GM12878 (cell line): ENCODE measurements around the gene MEF2C. TPM values are rescaled to one million over a fixed set of nuclear protein-coding genes. Genes with fewer than 3 reads are reported as not detected.

Experiments used
- ATAC-seq: fragments of 200-7000 bp; cut with Tn5 transposase; 3 replicates; pipeline ENCODE4 v1.9.1; 2020; ENCODE audit warnings: mild to moderate bottlenecking, moderate library complexity
- BruUV-seq: library from RNA; stranded (reverse); fragments of 400-500 nt; replicated peaks from 2 replicates; lab custom pipeline; 2021; lab: Mats Ljungman, UMichigan
- CTCF ChIA-PET: fragments of 300-600 bp; sonication (Branson Sonifier 250); formaldehyde crosslinking; extraction: SDS; loops from one replicate; lab custom pipeline; 2021; ENCODE audit warnings: inconsistent platforms; lab: Yijun Ruan, JAX
- POLR2A ChIA-PET: fragments of 350-600 bp; formaldehyde crosslinking; extraction: SDS; loops from one replicate; lab custom pipeline; 2021; ENCODE audit warnings: inconsistent platforms; lab: Charles Lee
- RAD21 ChIA-PET: fragments of 300-600 bp; sonication (Branson Sonifier 250); formaldehyde crosslinking; loops from one replicate; lab custom pipeline; 2023; ENCODE audit warnings: antibody characterized with exemption; ENCODE audit not compliant: unreplicated experiment; lab: Charles Lee
- SMC1A ChIA-PET: fragments of 300-600 bp; sonication (Branson Sonifier 250); formaldehyde crosslinking; loops from one replicate; lab custom pipeline; 2023; ENCODE audit not compliant: unreplicated experiment, uncharacterized antibody; lab: Charles Lee
- DNase-seq: peaks from one replicate; pipeline ENCODE4 v3.0.0-alpha.2; 2011; ENCODE audit warnings: low read depth, low spot score
- FAIRE-seq: peaks from 3 replicates; lab custom pipeline; 2011; peaks lifted over from hg19 to GRCh38; lab: Jason Lieb, UNC
- H2AFZ ChIP-seq: 2 replicates; pipeline ENCODE4 v1.6.0; 2011; ENCODE audit warnings: low read depth, low read length, control low read depth; ENCODE audit not compliant: control insufficient read depth
- H3K27ac ChIP-seq: 2 replicates; pipeline ENCODE4 v1.5.1; 2011; ENCODE audit warnings: control low read depth; ENCODE audit not compliant: control insufficient read depth, insufficient read depth
- H3K27me3 ChIP-seq, 2 experiments: replicated peaks in 1 of 2; 2 replicates each; pipeline versions ENCODE4 v1.6.0 to v1.6.1; 2011; ENCODE audit warnings: low read length in 1 of 2; ENCODE audit not compliant: control insufficient read depth in 2 of 2, insufficient read depth in 2 of 2
- H3K36me3 ChIP-seq, 2 experiments: 2 replicates each; pipeline ENCODE4 v1.5.1; 2011; ENCODE audit warnings: low read length in 1 of 2; ENCODE audit not compliant: control insufficient read depth in 2 of 2, insufficient read depth in 2 of 2
- H3K4me1 ChIP-seq: 2 replicates; pipeline ENCODE4 v1.6.1; 2011; ENCODE audit warnings: mild to moderate bottlenecking, low read length, moderate library complexity, mixed read lengths; ENCODE audit not compliant: control insufficient read depth, insufficient read depth
- H3K4me2 ChIP-seq: 2 replicates; pipeline ENCODE4 v1.6.0; 2011; ENCODE audit warnings: control low read depth; ENCODE audit not compliant: control insufficient read depth, insufficient read depth
- H3K4me3 ChIP-seq: fragments of 200-600 bp; sonication (generic); 2 replicates; pipeline ENCODE4 v1.5.1; 2016
- H3K79me2 ChIP-seq: 2 replicates; pipeline ENCODE4 v1.6.0; 2011; ENCODE audit warnings: low read length; ENCODE audit not compliant: control insufficient read depth, insufficient read depth
- H3K9ac ChIP-seq: 2 replicates; pipeline ENCODE4 v1.8.0; 2011; ENCODE audit warnings: low read length, control low read depth, mixed read lengths; ENCODE audit not compliant: control insufficient read depth, insufficient read depth
- H3K9me3 ChIP-seq: replicated peaks from 3 replicates; pipeline ENCODE4 v1.5.1; 2011; ENCODE audit warnings: mild to moderate bottlenecking, low read length; ENCODE audit not compliant: control insufficient read depth, insufficient read depth
- H4K20me1 ChIP-seq: 2 replicates; pipeline ENCODE4 v1.6.0; 2011; ENCODE audit not compliant: control insufficient read depth, insufficient read depth
- BCL3 ChIP-seq: IDR thresholded peaks from 2 replicates; pipeline ENCODE4 v1.6.1; 2011; ENCODE audit warnings: borderline replicate concordance, low read depth, mild to moderate bottlenecking, moderate library complexity, low read length; ENCODE audit not compliant: insufficient read depth, poor library complexity, severe bottlenecking
- CBX5 ChIP-seq: sonication (generic); IDR thresholded peaks from 2 replicates; pipeline ENCODE4 v1.6.1; 2016; ENCODE audit warnings: low read depth, moderate library complexity, mild to moderate bottlenecking, inconsistent platforms
- CEBPZ ChIP-seq: fragments of 150-350 bp; IDR thresholded peaks from 2 replicates; pipeline ENCODE4 v1.6.1; 2016; ENCODE audit warnings: low read depth, low read length
- GABPA ChIP-seq: IDR thresholded peaks from 2 replicates; pipeline ENCODE4 v1.6.1; 2014; ENCODE audit warnings: antibody characterized with exemption, low read depth, mild to moderate bottlenecking, inconsistent platforms
- GATAD2B ChIP-seq: fragments of 450-650 bp; conservative IDR thresholded peaks from 2 replicates; pipeline ENCODE4 v1.6.1; 2017; ENCODE audit warnings: low read depth, mild to moderate bottlenecking, moderate library complexity
- HSF1 ChIP-seq: fragments of 150-350 bp; IDR thresholded peaks from 2 replicates; pipeline ENCODE4 v1.6.1; 2014; ENCODE audit warnings: mild to moderate bottlenecking, low read depth, low read length
- IKZF1 ChIP-seq: fragments of 450-650 bp; conservative IDR thresholded peaks from 2 replicates; pipeline ENCODE4 v1.6.1; 2017; ENCODE audit warnings: antibody characterized with exemption, mild to moderate bottlenecking
- MEF2A ChIP-seq: IDR thresholded peaks from 2 replicates; pipeline ENCODE4 v1.6.1; 2011; ENCODE audit warnings: low read depth, mild to moderate bottlenecking, low read length, moderate library complexity; ENCODE audit not compliant: insufficient read depth
- MTA2 ChIP-seq: fragments of 450-650 bp; IDR thresholded peaks from 2 replicates; pipeline ENCODE4 v1.6.1; 2016; ENCODE audit warnings: low read depth, mild to moderate bottlenecking, moderate library complexity
- NFYB ChIP-seq: IDR thresholded peaks from 2 replicates; pipeline ENCODE4 v1.6.1; 2011; ENCODE audit warnings: low read depth, mild to moderate bottlenecking, low read length, improper control_type of control experiment, moderate library complexity; ENCODE audit not compliant: insufficient read depth
- NRF1 ChIP-seq: conservative IDR thresholded peaks from 2 replicates; pipeline ENCODE4 v1.6.1; 2011; ENCODE audit warnings: mild to moderate bottlenecking, low read depth, low read length, improper control_type of control experiment
- PAX8 ChIP-seq: fragments of 450-650 bp; IDR thresholded peaks from 2 replicates; pipeline ENCODE4 v1.6.1; 2017; ENCODE audit warnings: mild to moderate bottlenecking, moderate library complexity
- POU2F2 ChIP-seq: IDR thresholded peaks from 3 replicates; pipeline ENCODE4 v1.6.1; 2011; ENCODE audit warnings: low read depth, mild to moderate bottlenecking, low read length, borderline replicate concordance
- SPI1 ChIP-seq: IDR thresholded peaks from 2 replicates; pipeline ENCODE4 v1.6.1; 2011; ENCODE audit warnings: low read depth, mild to moderate bottlenecking, low read length, moderate library complexity, borderline replicate concordance; ENCODE audit not compliant: insufficient read depth
- ZNF622 ChIP-seq: fragments of 450-650 bp; IDR thresholded peaks from 2 replicates; pipeline ENCODE4 v1.6.1; 2017; ENCODE audit warnings: mild to moderate bottlenecking, inconsistent platforms
- ZSCAN29 ChIP-seq: fragments of 450-650 bp; IDR thresholded peaks from 2 replicates; pipeline ENCODE4 v1.6.1; 2017; ENCODE audit warnings: mild to moderate bottlenecking, moderate library complexity
- WGBS: methylation state at CpG from one replicate; pipeline ENCODE4 v1.1.6; 2016; ENCODE audit warnings: low lambda C conversion rate; ENCODE audit not compliant: insufficient replicate concordance, insufficient coverage; ENCODE audit errors: missing lambda C conversion rate; 5-methylcytosine and 5-hydroxymethylcytosine counted together
- in situ Hi-C: fragments of 300-500 bp; cut with MboI; formaldehyde crosslinking; loops from 9 replicates; pipeline ENCODE4 v1.14.3; 2018; ENCODE audit warnings: mixed read lengths
- intact Hi-C: fragments of 100-400 bp; cut with micrococcal nuclease; formaldehyde crosslinking; loops from one replicate; pipeline ENCODE4 v1.14.2; 2022; ENCODE audit not compliant: unreplicated experiment
- polyA plus RNA-seq, 11 experiments: library from polyadenylated mRNA; depleted of rRNA in 4 of 11; unstranded in 6 of 11; stranded (reverse) in 5 of 11; fragments of >200 nt; fragmentation: Nextera tagmentation in 4 of 11; fragmentation: Illumina TruSeq in 1 of 11; extraction: Ambion mirVana in 4 of 11; extraction: Trizol in 1 of 11; gene quantifications; 1 replicate in 1 of 11; 2 replicates in 10 of 11; pipeline versions ENCODE4 v1.2.1 to v1.2.3, GENCODE V29; 2011 to 2016; ENCODE audit warnings: inconsistent platforms in 2 of 11, missing spikeins in 2 of 11, low read depth in 1 of 11
- total RNA-seq, 4 experiments: library from RNA; depleted of rRNA in 3 of 4; stranded (reverse); fragments of >200 nt in 3 of 4; fragmentation: Illumina TruSeq in 1 of 4; extraction: Trizol in 1 of 4; gene quantifications; 2 replicates each; pipeline versions ENCODE4 v1.2.1 to v1.2.3, GENCODE V29; 2013 to 2021

Gene MEF2C
- total and polyA plus RNA-seq, 10 of the 15 experiments (the other 5 are each of a cell fraction or from before 2014, with no cell fraction given): 104 to 225 (median 180) TPM

GRCh38 chr5:88674356-88675167 lies 208.4 kb downstream of the MEF2C start:
- H2AFZ ChIP-seq: peak overlapping the region; percentile 85
- CTCF ChIA-PET: interaction anchor here (1.0 to 2.7 kb wide), 3 partner anchors 10 to 151 kb away, joined by 3 to 19 read pairs (median 4); no protein-coding TSS in a partner anchor
- H3K4me1 ChIP-seq: no peaks in the 10 kb centered on the region; the same call in 1 of the 2 replicates
- H3K4me2 ChIP-seq: peak overlapping the region; percentile 78
- no peaks in the 10 kb centered on the region for H4K20me1 ChIP-seq
- SMC1A ChIA-PET: interaction anchor here (0.9 to 1.3 kb wide), 3 partner anchors 16 to 893 kb away, joined by 3 to 6 read pairs (median 5); no protein-coding TSS in a partner anchor
- no peaks in the 10 kb centered on the region for H3K36me3 ChIP-seq
- intact Hi-C loops: loop anchor here (5.0 to 10.0 kb wide), 2 partner anchors 170 to 407 kb away; partner anchors contain the start of gene TMEM161B
- peak overlapping the region; percentile 75 for H3K4me3 ChIP-seq
- WGBS: 8% methylated on average over 58 of the region's 78 CpGs
- RAD21 ChIA-PET: interaction anchor here (1.7 to 2.4 kb wide), 2 partner anchors 16 to 893 kb away, joined by 4 to 8 read pairs; no protein-coding TSS in a partner anchor
- peak; percentile 80 for FAIRE-seq
- no TSS peak for BruUV-seq
- no peaks in the 10 kb centered on the region; the same call in 2 of the 3 replicates for H3K9me3 ChIP-seq
- in situ Hi-C loops: loop anchor here (10.0 kb wide), 1 partner anchor 410 kb away; the partner anchor contains the start of gene TMEM161B
- H3K27ac ChIP-seq: no peak overlapping the region
- no peaks in the 10 kb centered on the region for H3K79me2 ChIP-seq
- H3K27me3 ChIP-seq: peaks cover 2 to 17% of the 10 kb centered on the region in 2 experiments
- no peak for DNase-seq
- H3K9ac ChIP-seq: peak overlapping the region; percentile 50
- POLR2A ChIA-PET: no interaction called here
- peak; percentile 83 for ATAC-seq
- no peak for TF ChIP-seq CEBPZ
- no peak for TF ChIP-seq ZSCAN29
- no peak for TF ChIP-seq PAX8
- TF ChIP-seq HSF1: no peak
- TF ChIP-seq NRF1: no peak
- no peak for TF ChIP-seq MEF2A
- 0 out of 2 replicates have a peak, but pooled peaks have one; percentile 13 for TF ChIP-seq GABPA
- TF ChIP-seq CBX5: peak; percentile 50; the same call in 1 of the 2 replicates
- peak; percentile 42; the same call in 1 of the 2 replicates for TF ChIP-seq IKZF1
- TF ChIP-seq GATAD2B: 0 out of 2 replicates have a peak, but pooled peaks have one; percentile 25
- TF ChIP-seq ZNF622: no peak
- no peak for TF ChIP-seq MTA2
- TF ChIP-seq BCL3: no peak
- TF ChIP-seq SPI1: no peak
- TF ChIP-seq POU2F2: peak; percentile 50; the same call in 1 of the 3 replicates
- TF ChIP-seq NFYB: no peak
